Stomach (tissue), 9 donors: ENCODE measurements around the gene RABL2B. TPM values are rescaled to one million over a fixed set of nuclear protein-coding genes. Genes with fewer than 3 reads are reported as not detected.
A peak's percentile ranks its signal among the peaks of the same experiment; 100 is the strongest.

Experiments used
- DNase-seq, 2 donors: peaks; one replicate each; pipeline versions ENCODE4 v3.0.0 to v3.0.0-alpha.2; 2013 to 2019
- H3K27ac ChIP-seq, 5 donors: fragments of 200-600 bp in 4 of 5; sonication (generic) in 4 of 5; one replicate each; pipeline ENCODE4 v1.5.1; 2013 to 2019; ENCODE audit warnings: mild to moderate bottlenecking in 1 of 5, moderate library complexity in 1 of 5
- H3K27me3 ChIP-seq, 3 donors: fragments of 200-600 bp; sonication (generic); one replicate each; pipeline ENCODE4 v1.5.1; 2017 to 2019; ENCODE audit warnings: mixed run types in 1 of 3
- H3K36me3 ChIP-seq, 4 donors: fragments of 200-600 bp; sonication (generic); 1 replicate in 3 of 4; 2 replicates in 1 of 4; pipeline ENCODE4 v1.5.1; 2016 to 2019
- H3K4me1 ChIP-seq, 4 donors: fragments of 200-600 bp; sonication (generic); one replicate each; pipeline ENCODE4 v1.5.1; 2016 to 2019
- H3K4me3 ChIP-seq, 4 donors: fragments of 200-600 bp; sonication (generic) in 3 of 4; one replicate each; pipeline ENCODE4 v1.5.1; 2016 to 2019; ENCODE audit warnings: mild to moderate bottlenecking in 1 of 4
- H3K9me3 ChIP-seq, 4 donors: fragments of 200-600 bp; sonication (generic); one replicate each; pipeline ENCODE4 v1.5.1; 2016 to 2019
- CTCF ChIP-seq, 7 experiments: fragments of 450-650 bp in 4 of 7; fragments of 200-600 bp in 3 of 7; sonication (generic) in 3 of 7; IDR thresholded peaks; one replicate each; pipeline ENCODE4 v1.5.1; 2016 to 2019; ENCODE audit warnings: antibody characterized with exemption in 7 of 7, control low read depth in 2 of 7, mild to moderate bottlenecking in 1 of 7
- EP300 ChIP-seq: sonication (generic); formaldehyde crosslinking; IDR thresholded peaks from one replicate; pipeline ENCODE4 v1.6.1; 2017; ENCODE audit warnings: antibody characterized with exemption
- POLR2A ChIP-seq, 4 donors: fragments of 450-650 bp; IDR thresholded peaks; one replicate each; pipeline ENCODE4 v1.6.1; 2016; ENCODE audit warnings: antibody characterized with exemption in 4 of 4, control low read depth in 2 of 4, mild to moderate bottlenecking in 1 of 4, moderate library complexity in 1 of 4
- POLR2AphosphoS5 ChIP-seq, 3 donors: sonication (generic); formaldehyde crosslinking; IDR thresholded peaks; one replicate each; pipeline ENCODE4 v1.6.1; 2016; ENCODE audit warnings: antibody characterized with exemption in 3 of 3
- WGBS, 5 donors: extraction: QIAGEN DNeasy Blood & Tissue Kit in 3 of 5; methylation state at CpG; one replicate each; pipeline versions ENCODE4 v1.1.5 to v1.1.7; 2013 to 2018; 5-methylcytosine and 5-hydroxymethylcytosine counted together
- intact Hi-C: fragments of 100-400 bp; cut with DNase I; formaldehyde crosslinking; loops from one replicate; pipeline ENCODE4 v1.15.1; 2023; ENCODE audit warnings: low total_unique reads
- polyA plus RNA-seq, 3 donors: library from polyadenylated mRNA; stranded (reverse); fragments of 200-250 nt; gene quantifications; one replicate each; pipeline ENCODE4 v1.2.3, GENCODE V29; 2013
- total RNA-seq, 5 donors: library from RNA; depleted of rRNA; stranded (reverse); fragments of >200 nt; gene quantifications; one replicate each; pipeline versions ENCODE4 v1.1.0 to v1.2.3, GENCODE V29; 2014 to 2016
- donor health status: healthy with polysubstance abuse.
- donor health status: Bipolar disorder and iron deficiency.
- donor health status: healthy.

The RABL2B gene
- total and polyA plus RNA-seq, 8 donors: 6.6 to 18.1 (median 13.3) TPM

- DNase-seq: no peak
- WGBS, 5 donors: 56 to 66% (median 62%) methylated on average over 33 to 54 of the region's 54 CpGs
- Histone ChIP-seq H3K36me3 (peaks cover 0 to 25% (median 3%) of the 10 kb centered on the region in 4 donors), H3K27me3 (peaks cover 3 to 57% (median 30%) of the 10 kb centered on the region in 3 donors), H3K9me3 (no peaks in the 10 kb centered on the region), H3K4me3 (no peak overlapping the region), H3K27ac (peak overlapping the region in 1 of 5 donors; percentile 5), H3K4me1 (peaks cover 0 to 28% (median 16%) of the 10 kb centered on the region in 4 donors)
- TF ChIP-seq CTCF (IDR thresholded peaks at IDR 0.05) (no peak), POLR2A (IDR thresholded peaks at IDR 0.05) (no peak), EP300 (no peak), POLR2AphosphoS5 (IDR thresholded peaks at IDR 0.05) (no peak)
- intact Hi-C loops: no loop called here
Observed at GRCh38 chr22:50730013-50730891, 53.2 kb downstream of the RABL2B start.

- Histone ChIP-seq H3K9me3 (no peaks in the 10 kb centered on the region), H3K4me3 (no peak overlapping the region), H3K27ac (no peak overlapping the region), H3K36me3 (peaks cover 0 to 33% (median 6%) of the 10 kb centered on the region in 4 donors), H3K27me3 (peaks cover 3 to 51% (median 29%) of the 10 kb centered on the region in 3 donors), H3K4me1 (peaks cover 0 to 28% (median 16%) of the 10 kb centered on the region in 4 donors)
- intact Hi-C loops: no loop called here
- no peak for TF ChIP-seq CTCF (IDR thresholded peaks at IDR 0.05)
- TF ChIP-seq EP300: no peak
- TF ChIP-seq POLR2A (IDR thresholded peaks at IDR 0.05): no peak
- no peak for TF ChIP-seq POLR2AphosphoS5 (IDR thresholded peaks at IDR 0.05)
- WGBS, 5 donors: 71 to 82% (median 81%) methylated on average over 17 to 21 of the region's 21 CpGs
- no peak for DNase-seq
Observed at GRCh38 chr22:50729391-50730012, 53.9 kb downstream of the RABL2B start.

GRCh38 chr22:50728523-50728931, 54.9 kb downstream of the RABL2B start:
- intact Hi-C loops: no loop called here
- H3K9me3 ChIP-seq: no peaks in the 10 kb centered on the region
- 57 to 93% (median 74%) methylated on average over 1 to 2 of the region's 2 CpGs for WGBS, 5 donors
- no peak overlapping the region for H3K27ac ChIP-seq
- DNase-seq: no peak
- peaks cover 0 to 36% (median 7%) of the 10 kb centered on the region in 4 donors for H3K36me3 ChIP-seq
- H3K4me3 ChIP-seq: no peak overlapping the region
- peaks cover 3 to 42% (median 24%) of the 10 kb centered on the region in 3 donors for H3K27me3 ChIP-seq
- peaks cover 0 to 23% (median 16%) of the 10 kb centered on the region in 4 donors for H3K4me1 ChIP-seq
- TF ChIP-seq EP300 (no peak), CTCF (IDR thresholded peaks at IDR 0.05) (no peak), POLR2A (IDR thresholded peaks at IDR 0.05) (no peak), POLR2AphosphoS5 (IDR thresholded peaks at IDR 0.05) (no peak)

- Histone ChIP-seq H3K9me3 (no peaks in the 10 kb centered on the region), H3K4me3 (no peak overlapping the region), H3K4me1 (peaks cover 0 to 19% (median 16%) of the 10 kb centered on the region in 4 donors), H3K27ac (no peak overlapping the region), H3K36me3 (peaks cover 0 to 36% (median 7%) of the 10 kb centered on the region in 4 donors), H3K27me3 (peaks cover 3 to 42% (median 24%) of the 10 kb centered on the region in 3 donors)
- TF ChIP-seq POLR2AphosphoS5 (IDR thresholded peaks at IDR 0.05) (no peak), CTCF (IDR thresholded peaks at IDR 0.05) (no peak), POLR2A (IDR thresholded peaks at IDR 0.05) (no peak), EP300 (no peak)
- WGBS, 5 donors: 79 to 84% (median 83%) methylated on average over 23 of the region's 23 CpGs
- intact Hi-C loops: no loop called here
- DNase-seq: no peak
Observed at GRCh38 chr22:50727678-50728522, 55.5 kb downstream of the RABL2B start.
